HG02884 (cell line): ENCODE results near the gene EBF3.

Experiments used
- ATAC-seq: cut with Tn5 transposase; IDR thresholded peaks from one replicate; pipeline ENCODE4 v1.9.1; 2021; ENCODE audit warnings: mild to moderate bottlenecking, moderate library complexity; ENCODE audit not compliant: unreplicated experiment

EBF3 gene

GRCh38 chr10:129945941-129946760 is 17.9 kb downstream of the EBF3 start:
- no peak for ATAC-seq

DNA sequence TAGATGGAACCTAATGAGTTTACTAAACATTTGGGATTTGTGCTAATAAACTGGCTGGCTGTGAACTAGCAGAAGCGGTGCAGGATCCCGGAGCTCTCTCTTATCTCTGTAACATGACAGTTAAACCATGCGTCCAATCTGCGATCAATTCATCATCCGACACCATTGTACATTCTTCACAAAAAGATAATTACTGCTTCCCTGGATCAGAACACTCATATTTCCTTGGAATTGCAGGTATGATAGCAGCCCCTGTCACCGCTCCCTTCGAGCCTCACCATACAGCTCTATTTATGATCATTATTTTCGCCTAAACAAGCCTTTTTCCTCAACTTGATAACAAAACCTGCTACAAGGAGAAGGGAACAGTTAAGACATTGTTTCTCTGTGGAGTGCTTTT is 18.5 kb downstream of the EBF3 start:
- ATAC-seq, result no peak

GRCh38 chr10:129945064-129945463 is 19.0 kb downstream of the EBF3 start:
- no peak for ATAC-seq

- ATAC-seq, result no peak
These were observed 19.6 kb downstream of the EBF3 start for GRCh38 chr10:129944456-129944855.

DNA sequence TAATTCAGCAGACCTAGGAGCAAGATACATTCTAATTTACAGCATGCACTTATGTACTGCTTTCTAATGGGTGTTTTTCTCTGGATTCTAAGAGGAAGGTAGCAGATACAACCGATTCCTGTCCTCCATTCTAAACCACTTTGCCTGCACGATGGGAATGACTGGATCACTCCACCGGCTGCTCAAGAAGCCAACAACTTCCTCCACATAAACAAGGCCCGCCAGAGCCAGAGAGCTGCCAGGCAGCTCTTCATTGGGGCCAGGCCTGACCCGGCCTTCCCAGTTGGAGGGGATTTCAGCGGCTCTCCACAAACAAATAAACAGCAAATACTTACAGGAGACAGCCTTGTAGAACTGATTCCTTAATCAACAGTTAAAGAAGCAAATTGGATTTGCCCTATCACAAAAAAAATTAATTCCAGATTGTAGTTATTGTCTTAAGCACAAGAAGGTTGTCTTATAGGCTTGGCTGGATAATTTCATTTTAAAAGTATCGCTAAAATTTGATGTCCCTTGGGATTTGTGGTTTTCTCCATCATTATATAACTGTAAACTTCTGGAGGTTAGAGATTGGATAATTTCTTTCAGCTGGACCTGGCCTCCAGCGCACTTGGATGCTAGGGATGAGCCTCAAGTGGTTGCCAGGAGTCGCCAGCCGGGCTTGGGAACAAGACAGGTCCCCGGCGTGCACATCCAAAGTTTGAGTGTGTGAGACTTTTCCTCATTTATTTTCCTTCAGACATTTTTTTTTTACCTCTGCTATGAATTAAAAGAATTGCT is 20.9 kb downstream of the EBF3 start:
- no peak for ATAC-seq

- no peak for ATAC-seq
These were observed 21.7 kb downstream of the EBF3 start for GRCh38 chr10:129942391-129942790.

GRCh38 chr10:129942019-129942277 is 22.1 kb downstream of the EBF3 start:
- no peak for ATAC-seq

- no peak for ATAC-seq
These were observed 22.7 kb downstream of the EBF3 start for GRCh38 chr10:129941199-129942018.

DNA sequence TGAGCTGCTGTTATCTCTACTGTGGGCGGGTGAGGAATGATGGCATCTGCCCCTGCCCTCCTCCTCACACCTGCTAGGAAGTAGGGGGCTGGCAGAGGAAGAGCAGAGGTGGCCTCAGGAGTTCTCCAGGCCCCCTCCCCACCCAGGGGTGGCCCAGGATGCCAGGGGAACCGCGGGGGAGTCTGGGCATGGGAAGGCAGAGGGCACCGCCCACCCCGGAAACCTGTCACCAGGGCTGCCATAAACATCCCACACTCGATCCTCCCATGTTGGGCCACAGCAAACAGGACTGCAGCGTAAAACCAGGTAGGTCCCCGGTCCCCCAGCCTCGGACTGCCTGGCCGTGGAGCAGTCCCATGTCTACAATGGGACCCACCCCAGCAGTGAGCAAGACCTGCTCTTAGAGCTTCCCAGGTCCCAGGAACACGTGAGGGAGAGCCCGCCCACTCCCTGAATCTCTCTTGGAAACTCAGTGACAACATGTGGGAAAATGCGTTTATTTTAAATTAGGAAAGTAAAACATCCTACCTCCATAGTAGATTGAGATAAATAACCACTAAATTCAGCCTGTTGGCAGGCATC is 23.4 kb downstream of the EBF3 start:
- no peak for ATAC-seq

DNA sequence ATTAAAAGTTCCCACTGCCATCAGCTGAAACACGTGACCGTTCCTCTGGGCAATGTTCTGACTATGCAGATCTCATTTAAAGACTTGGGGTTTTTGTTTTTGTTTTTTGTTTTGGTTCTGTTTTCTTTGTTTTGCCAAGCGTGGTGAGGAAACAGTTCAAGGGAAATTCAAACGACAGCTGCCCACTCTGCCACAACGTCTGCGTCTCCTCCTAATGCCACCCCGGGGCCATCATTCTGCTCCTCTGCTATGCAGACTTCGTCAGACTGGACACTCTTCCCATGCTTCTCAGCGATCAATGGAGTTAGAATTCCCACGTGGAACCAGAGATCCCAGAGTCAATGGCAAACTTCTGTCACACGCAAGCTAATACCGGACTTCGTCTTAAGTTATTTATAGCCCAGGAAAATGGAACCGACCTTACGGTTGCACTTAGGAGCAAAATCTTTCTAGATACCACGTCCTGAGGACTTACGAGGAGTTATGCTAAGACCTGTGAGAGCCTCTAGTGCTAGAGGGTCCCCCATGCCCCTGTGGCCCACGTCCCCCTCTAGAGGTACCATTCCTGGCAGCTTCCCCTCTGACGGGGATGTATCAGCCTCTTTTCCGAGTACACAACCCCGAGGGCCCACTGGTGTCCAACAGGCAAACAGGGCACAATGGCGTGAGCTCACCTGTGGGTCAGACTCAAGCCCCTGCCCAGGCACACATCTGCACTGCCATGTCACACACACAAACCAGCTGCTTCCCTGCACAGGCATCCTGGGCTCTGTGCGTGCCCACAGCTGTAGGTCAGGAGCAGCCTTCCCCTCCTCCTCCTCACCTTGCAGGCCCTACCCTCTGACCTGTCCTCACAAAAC is 24.4 kb downstream of the EBF3 start:
- ATAC-seq, result no peak

DNA sequence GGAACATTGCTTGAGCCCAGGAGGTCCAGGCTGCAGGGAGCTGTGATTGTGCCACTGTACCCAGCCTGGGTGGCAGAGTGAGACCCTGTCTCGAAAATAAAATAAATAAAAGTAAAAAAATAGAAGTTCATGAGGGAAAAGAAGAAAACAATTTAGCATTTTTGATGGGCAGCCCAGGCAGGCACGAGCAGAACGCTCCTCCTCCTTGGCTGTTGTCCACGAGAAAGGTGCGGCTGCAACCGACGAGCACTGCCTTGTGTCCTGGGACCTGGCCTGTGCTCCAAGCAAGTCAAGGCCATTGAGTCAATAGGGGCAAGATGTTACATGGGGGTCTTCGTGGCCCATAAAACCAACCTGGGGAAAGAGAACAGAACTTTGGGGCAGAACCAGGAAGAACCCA is 25.6 kb downstream of the EBF3 start:
- ATAC-seq, result no peak

- no peak for ATAC-seq
These were observed 26.7 kb downstream of the EBF3 start for GRCh38 chr10:129937351-129937751.

- ATAC-seq, result no peak
These were observed 27.2 kb downstream of the EBF3 start for GRCh38 chr10:129936923-129937300.

DNA sequence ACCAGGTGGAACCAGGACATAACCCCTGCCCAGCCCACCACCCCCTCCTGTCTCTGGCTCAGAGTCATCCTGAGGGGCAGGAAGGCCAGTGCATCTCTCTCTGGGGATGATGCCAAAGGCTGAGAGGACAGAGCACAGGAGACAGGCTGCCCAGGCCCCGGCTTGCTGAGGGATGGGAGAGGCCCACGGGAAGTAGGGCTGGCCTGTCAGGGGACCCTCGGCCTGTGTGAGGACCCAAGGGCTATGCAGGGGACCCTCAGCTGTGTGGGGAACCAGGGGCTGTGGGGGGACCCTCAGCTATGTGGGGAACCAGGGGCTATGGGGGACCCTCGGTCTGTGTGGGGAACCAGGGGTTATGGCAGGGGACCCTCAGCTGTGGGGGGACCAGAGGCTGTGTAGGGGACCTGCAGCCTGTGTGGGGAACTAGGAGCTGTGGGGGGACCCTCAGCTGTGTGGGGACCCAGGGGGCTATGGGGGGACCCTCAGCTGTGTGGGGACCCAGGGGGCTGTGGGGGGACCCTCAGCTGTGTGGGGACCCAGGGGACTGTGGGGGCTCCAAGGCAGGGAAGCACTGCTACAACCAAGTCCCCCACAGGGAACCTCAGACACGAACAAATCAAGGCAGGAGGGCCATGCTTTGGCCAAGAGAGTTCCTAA is 27.7 kb downstream of the EBF3 start:
- no peak for ATAC-seq

- ATAC-seq, result no peak
These were observed 28.3 kb downstream of the EBF3 start for GRCh38 chr10:129935867-129936152.

DNA sequence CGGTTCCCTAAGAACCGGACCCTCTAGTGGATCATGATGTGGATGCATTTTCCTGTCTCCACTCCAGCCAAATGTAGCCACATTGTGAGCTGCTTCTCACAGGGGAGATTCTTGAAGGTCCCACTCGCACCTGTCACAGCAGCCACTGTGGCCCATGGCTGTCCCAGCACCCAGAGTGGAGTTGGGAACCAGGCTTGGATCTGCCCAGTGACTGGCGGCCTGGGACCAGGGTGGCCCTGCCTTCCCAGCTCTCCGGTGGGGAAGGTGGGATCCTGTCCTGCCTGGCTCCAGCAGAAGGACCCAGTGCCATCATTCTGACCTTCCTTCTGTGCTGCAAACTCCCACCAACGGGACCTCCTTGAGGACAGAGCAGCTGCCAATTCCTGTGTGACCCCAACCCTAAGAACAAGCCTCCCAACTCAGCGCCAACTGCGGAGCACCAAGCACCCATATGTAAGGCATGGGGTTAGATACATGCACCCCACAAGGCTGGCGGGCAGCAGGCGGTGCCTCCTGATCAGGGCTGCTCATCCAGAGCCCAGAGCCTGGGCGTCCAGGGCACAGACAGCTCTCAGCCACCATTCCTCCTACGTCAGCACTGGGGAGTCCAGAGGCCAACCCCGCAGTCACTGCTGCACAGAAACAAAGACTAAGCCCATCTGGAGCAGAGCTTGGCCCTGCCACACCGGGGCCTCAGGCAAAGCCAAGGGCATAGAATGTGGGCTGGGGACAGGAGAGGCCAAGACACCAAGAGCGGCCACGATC is 28.8 kb downstream of the EBF3 start:
- ATAC-seq, result no peak

DNA sequence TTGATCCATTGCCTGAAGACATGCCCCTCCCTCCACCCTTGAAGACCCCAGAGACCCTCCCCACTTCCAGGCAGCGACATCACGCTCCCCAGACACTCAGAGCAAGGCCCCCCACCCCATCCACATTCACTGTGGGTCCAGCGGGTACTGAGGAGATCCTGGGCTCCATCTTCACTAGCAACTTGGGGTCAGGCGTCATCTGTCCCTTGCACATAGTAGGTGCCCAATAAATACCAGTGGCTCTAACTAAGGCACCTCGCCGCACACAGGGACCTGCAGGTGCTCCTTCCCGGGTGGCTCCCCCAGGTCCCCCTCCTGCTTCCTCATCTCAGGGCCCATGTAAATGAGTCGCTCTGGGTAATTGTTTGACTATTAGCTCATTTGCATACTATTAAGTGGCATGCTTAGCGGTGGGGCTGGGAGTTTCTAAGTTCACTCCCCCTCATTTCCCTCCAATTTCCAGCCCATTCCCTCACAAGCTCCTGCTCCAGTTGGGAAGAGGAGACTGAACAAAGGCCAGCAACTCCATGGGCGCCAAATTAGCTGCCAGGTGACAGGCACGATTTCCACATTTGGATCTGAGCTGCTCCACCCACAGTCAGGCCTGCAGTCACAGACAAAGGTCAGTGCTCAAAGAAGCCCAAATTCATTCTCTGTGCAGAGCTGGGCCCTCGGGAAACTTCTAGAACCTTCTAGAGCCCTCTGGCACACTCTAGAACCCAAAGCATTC is 29.7 kb downstream of the EBF3 start:
- no peak for ATAC-seq

GRCh38 chr10:129933456-129934092 is 30.5 kb downstream of the EBF3 start:
- no peak for ATAC-seq
